C4-2B (cell line): ENCODE data around the gene PRDM15.

Experiments
- CTCF ChIP-seq: fragments of 450-650 bp; conservative IDR thresholded peaks from 2 replicates; pipeline ENCODE4 v1.5.1; 2017; ENCODE audit warnings: mild to moderate bottlenecking
- ZFX ChIP-seq: fragments of 450-650 bp; IDR thresholded peaks from 2 replicates; pipeline ENCODE4 v1.6.1; 2017

GRCh38 chr21:41802198-41802584 lies 77.0 kb downstream of the PRDM15 start:
- TF ChIP-seq CTCF, result no peak
- TF ChIP-seq ZFX, result no peak
